22Rv1 (cell line): ENCODE measurements around the gene FGR.

ENCODE experiments used
- ZFX ChIP-seq: fragments of 450-650 bp; IDR thresholded peaks from 2 replicates; pipeline ENCODE4 v1.6.1; 2017; ENCODE audit warnings: antibody characterized with exemption, borderline replicate concordance
- TF ChIP-seq, protein P1 (sequence below): fragments of 450-650 bp; IDR thresholded peaks from 2 replicates; pipeline ENCODE4 v1.5.1; 2017; ENCODE audit warnings: mild to moderate bottlenecking

DNA sequence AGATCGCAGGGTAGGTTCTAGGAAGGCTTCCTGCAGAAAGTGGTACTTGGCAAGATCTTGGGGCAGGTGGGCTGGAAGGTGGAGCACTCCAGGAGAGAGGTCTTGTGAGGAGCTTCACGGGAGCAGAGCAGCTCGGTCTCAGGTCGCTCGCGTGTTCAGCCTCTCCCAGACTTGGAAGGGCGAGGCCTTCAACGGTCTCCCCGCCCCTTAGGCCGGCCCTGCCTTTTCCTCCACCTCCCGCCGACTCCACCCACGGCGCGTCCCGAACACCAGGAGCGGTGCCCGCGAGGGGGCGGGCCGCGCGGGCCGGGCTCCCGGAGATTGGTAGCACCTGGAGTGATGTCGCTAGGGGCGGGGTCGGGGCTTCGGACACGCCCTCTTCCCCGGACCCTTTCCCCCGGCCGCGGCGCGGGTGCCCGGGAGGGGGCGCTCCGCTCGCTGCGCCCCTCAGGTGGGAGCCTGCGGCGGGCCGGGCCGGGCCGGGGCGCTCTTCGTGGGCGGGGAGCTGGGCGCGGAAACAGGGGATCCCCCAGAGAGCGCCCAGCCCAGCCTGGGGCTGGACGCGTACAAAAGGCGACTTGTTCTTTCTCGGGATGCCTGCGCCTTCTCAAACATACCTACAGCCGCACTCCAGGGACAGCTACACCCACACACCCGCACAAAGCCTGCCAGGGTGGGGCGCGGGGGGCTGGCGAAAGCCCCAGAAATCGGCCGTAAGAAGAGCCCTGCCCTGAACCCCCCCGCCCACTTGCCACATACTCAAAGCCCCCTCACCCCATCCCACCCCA lies 66.5 kb downstream of the FGR start:
- TF ChIP-seq, protein P1, sequence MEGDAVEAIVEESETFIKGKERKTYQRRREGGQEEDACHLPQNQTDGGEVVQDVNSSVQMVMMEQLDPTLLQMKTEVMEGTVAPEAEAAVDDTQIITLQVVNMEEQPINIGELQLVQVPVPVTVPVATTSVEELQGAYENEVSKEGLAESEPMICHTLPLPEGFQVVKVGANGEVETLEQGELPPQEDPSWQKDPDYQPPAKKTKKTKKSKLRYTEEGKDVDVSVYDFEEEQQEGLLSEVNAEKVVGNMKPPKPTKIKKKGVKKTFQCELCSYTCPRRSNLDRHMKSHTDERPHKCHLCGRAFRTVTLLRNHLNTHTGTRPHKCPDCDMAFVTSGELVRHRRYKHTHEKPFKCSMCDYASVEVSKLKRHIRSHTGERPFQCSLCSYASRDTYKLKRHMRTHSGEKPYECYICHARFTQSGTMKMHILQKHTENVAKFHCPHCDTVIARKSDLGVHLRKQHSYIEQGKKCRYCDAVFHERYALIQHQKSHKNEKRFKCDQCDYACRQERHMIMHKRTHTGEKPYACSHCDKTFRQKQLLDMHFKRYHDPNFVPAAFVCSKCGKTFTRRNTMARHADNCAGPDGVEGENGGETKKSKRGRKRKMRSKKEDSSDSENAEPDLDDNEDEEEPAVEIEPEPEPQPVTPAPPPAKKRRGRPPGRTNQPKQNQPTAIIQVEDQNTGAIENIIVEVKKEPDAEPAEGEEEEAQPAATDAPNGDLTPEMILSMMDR, result peak; percentile 99
- TF ChIP-seq ZFX, result no peak
